Measurements from ENCODE around the gene SH3BP4.

DNA sequence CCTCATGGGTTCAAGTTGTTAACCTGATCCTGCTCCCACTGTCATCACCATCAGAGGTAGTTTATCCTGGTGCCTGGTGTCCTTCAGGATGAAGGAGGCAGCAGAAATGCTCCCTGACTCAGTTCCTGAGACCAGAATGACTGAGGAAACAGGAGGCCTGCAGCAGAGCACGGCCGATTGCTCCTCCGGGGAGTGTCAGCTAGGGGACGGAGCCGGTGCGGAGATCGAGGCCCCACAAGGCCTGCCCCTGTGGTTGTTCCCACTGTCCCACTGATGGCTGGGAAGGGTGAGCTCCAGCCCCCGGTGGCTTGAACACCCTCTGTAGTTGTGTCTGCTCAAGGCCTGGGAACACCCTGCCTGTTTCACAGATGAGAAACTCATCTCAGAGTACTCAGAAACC lies 45.6 kb downstream of the SH3BP4 start:
- no peak for TF ChIP-seq CTCF (IDR thresholded peaks at IDR 0.05)
- TF ChIP-seq POLR2AphosphoS5 (IDR thresholded peaks at IDR 0.05) = no peak
- TF ChIP-seq POLR2A (IDR thresholded peaks at IDR 0.05) = no peak
- TF ChIP-seq EP300 (IDR thresholded peaks at IDR 0.05) = no peak
